ENCODE data around the gene DRC1. TPM values are rescaled to one million over a fixed set of nuclear protein-coding genes. Genes with fewer than 3 reads are reported as not detected.

The DRC1 gene
- polyA plus RNA-seq, 2 of the 4 experiments (the other 2 are of a cell fraction) = 0.21 to 0.39 TPM

GRCh38 chr2:26456440-26457250, 54.9 kb downstream of the DRC1 start:
- TF ChIP-seq EHMT2 (IDR thresholded peaks at IDR 0.05; ENCODE audit: low read depth) (no peak), FOSL2 (IDR thresholded peaks at IDR 0.05) (no peak), FOSL2 (CRISPR knock-in tag; IDR thresholded peaks at IDR 0.05) (peak; percentile 35; the same call in 1 of the 2 replicates), TFCP2L1 (CRISPR knock-in tag; IDR thresholded peaks at IDR 0.05) (no peak), JUN (IDR thresholded peaks at IDR 0.05) (no peak), ZFP36 (IDR thresholded peaks at IDR 0.05; ENCODE audit: borderline replicate concordance, partially characterized antibody) (no peak), E2F6 (IDR thresholded peaks at IDR 0.05; ENCODE audit: borderline replicate concordance, low read depth) (no peak)
- Histone ChIP-seq H3K9me3 (no peaks in the 10 kb centered on the region), H3K4me1 (peaks cover 11% of the 10 kb centered on the region), H3K4me3 (no peak overlapping the region), H3K4me2 (peak overlapping the region; percentile 55), H3K27ac (peak overlapping the region; percentile 55 to 73)
- WGBS (ENCODE audit: missing lambda C conversion rate) = 73% methylated on average over 10 of the region's 10 CpGs
- ChIA-PET POLR2A (no interaction called here), CTCF (interaction anchor here (1.0 to 3.9 kb wide), 10 partner anchors 11 to 121 kb away, joined by 3 to 17 read pairs (median 4); partner anchors contain the start of gene SELENOI)
- FAIRE-seq (no peak), DNase-seq (ENCODE audit: low read depth in 1 of 2, low spot score in 1 of 2) (peak in 1 of 2 experiments; percentile 43), ATAC-seq (peak; percentile 30 to 70; a peak in 3 of 6 replicates)

- 75% methylated on average over 11 of the region's 11 CpGs for WGBS (ENCODE audit: missing lambda C conversion rate)
- CTCF ChIA-PET = interaction anchor here (1.0 to 3.9 kb wide), 8 partner anchors 10 to 127 kb away, joined by 3 to 17 read pairs (median 4); partner anchors contain the start of gene SELENOI
- ATAC-seq (no peak; a peak in 1 of 6 replicates), FAIRE-seq (no peak), DNase-seq (ENCODE audit: low read depth in 1 of 2, low spot score in 1 of 2) (no peak)
- Histone ChIP-seq H3K9me3 (no peaks in the 10 kb centered on the region), H3K4me1 (peaks cover 14% of the 10 kb centered on the region), H3K4me2 (no peak overlapping the region; the same call in 2 of the 3 replicates), H3K4me3 (no peak overlapping the region), H3K27ac (peak overlapping the region; percentile 55 to 73; a peak in 5 of 6 replicates)
- TF ChIP-seq CHD4 (IDR thresholded peaks at IDR 0.05; ENCODE audit: borderline replicate concordance) = no peak
- no peak for TF ChIP-seq NR3C1 (IDR thresholded peaks at IDR 0.05)
- no peak for TF ChIP-seq BHLHE40 (IDR thresholded peaks at IDR 0.05; ENCODE audit: low read depth, low read length)
- no peak for TF ChIP-seq TP53 (CRISPR knock-in tag; IDR thresholded peaks at IDR 0.05)
- no peak for TF ChIP-seq ZFP36 (IDR thresholded peaks at IDR 0.05; ENCODE audit: borderline replicate concordance, partially characterized antibody)
- TF ChIP-seq MAFK (IDR thresholded peaks at IDR 0.05; ENCODE audit: partially characterized antibody) = no peak
- TF ChIP-seq NFE2L2 (conservative IDR thresholded peaks at IDR 0.05; ENCODE audit: low read length) = no peak
- no peak for TF ChIP-seq KDM5A (IDR thresholded peaks at IDR 0.05)
- no peak for TF ChIP-seq EHMT2 (IDR thresholded peaks at IDR 0.05; ENCODE audit: low read depth)
- POLR2A ChIA-PET = no interaction called here
Measured at GRCh38 chr2:26457251-26457666, 55.5 kb downstream of the DRC1 start.

GRCh38 chr2:26457695-26458364, 56.1 kb downstream of the DRC1 start:
- FAIRE-seq (no peak), DNase-seq (ENCODE audit: low read depth in 1 of 2, low spot score in 1 of 2) (no peak), ATAC-seq (no peak)
- TF ChIP-seq EP300 (IDR thresholded peaks at IDR 0.05) = no peak
- no peak for TF ChIP-seq CEBPB (IDR thresholded peaks at IDR 0.05)
- no peak for TF ChIP-seq NPAS2 (CRISPR knock-in tag; IDR thresholded peaks at IDR 0.05; ENCODE audit: borderline replicate concordance)
- no peak for TF ChIP-seq KDM5A (IDR thresholded peaks at IDR 0.05)
- no peak for TF ChIP-seq RCOR1 (IDR thresholded peaks at IDR 0.05; ENCODE audit: low read depth, low read length)
- TF ChIP-seq FOSL2 (IDR thresholded peaks at IDR 0.05) = no peak
- TF ChIP-seq FOSL2 (CRISPR knock-in tag; IDR thresholded peaks at IDR 0.05) = no peak
- no peak for TF ChIP-seq FOXS1 (CRISPR knock-in tag; IDR thresholded peaks at IDR 0.05)
- TF ChIP-seq HOXA7 (CRISPR knock-in tag; IDR thresholded peaks at IDR 0.05) = no peak
- no peak for TF ChIP-seq CTCF (IDR thresholded peaks at IDR 0.05)
- TF ChIP-seq ESRRA (IDR thresholded peaks at IDR 0.05; ENCODE audit: borderline replicate concordance, low read length) = no peak
- no peak for TF ChIP-seq ELK1 (IDR thresholded peaks at IDR 0.05; ENCODE audit: low read depth, low read length)
- TF ChIP-seq ZFP36 (IDR thresholded peaks at IDR 0.05; ENCODE audit: borderline replicate concordance, partially characterized antibody) = no peak
- TF ChIP-seq HOXB5 (CRISPR knock-in tag; IDR thresholded peaks at IDR 0.05) = no peak
- no peak for TF ChIP-seq NR3C1 (IDR thresholded peaks at IDR 0.05)
- TF ChIP-seq SREBF2 (IDR thresholded peaks at IDR 0.05) = no peak
- POLR2A ChIA-PET = no interaction called here
- Histone ChIP-seq H3K27ac (no peak overlapping the region), H3K4me2 (no peak overlapping the region), H3K4me3 (no peak overlapping the region), H3K9me3 (no peaks in the 10 kb centered on the region), H3K4me1 (peaks cover 20% of the 10 kb centered on the region)
- WGBS (ENCODE audit: missing lambda C conversion rate) = 92% methylated on average over 19 of the region's 19 CpGs
- CTCF ChIA-PET = interaction anchor here (0.9 to 3.7 kb wide), 10 partner anchors 10 to 127 kb away, joined by 3 to 15 read pairs (median 4); partner anchors contain the start of gene SELENOI
